Tibial nerve (tissue), 4 donors: ENCODE results near the gene ABCA4.

Source experiments
- EP300 ChIP-seq, 2 donors: sonication (generic); formaldehyde crosslinking; IDR thresholded peaks; one replicate each; pipeline ENCODE4 v1.6.1; 2017; ENCODE audit warnings: antibody characterized with exemption in 2 of 2, mild to moderate bottlenecking in 1 of 2
- POLR2A ChIP-seq, 2 donors: fragments of 450-650 bp; IDR thresholded peaks; one replicate each; pipeline ENCODE4 v1.6.1; 2017; ENCODE audit warnings: antibody characterized with exemption in 2 of 2, mild to moderate bottlenecking in 2 of 2, moderate library complexity in 2 of 2
- TF ChIP-seq, protein P1 (sequence below), 5 experiments: fragments of 200-600 bp in 3 of 5; fragments of 450-650 bp in 2 of 5; sonication (generic) in 3 of 5; IDR thresholded peaks; one replicate each; pipeline ENCODE4 v1.5.1; 2016 to 2019; ENCODE audit warnings: antibody characterized with exemption in 5 of 5, mild to moderate bottlenecking in 3 of 5, moderate library complexity in 2 of 5

- TF ChIP-seq, protein P1, sequence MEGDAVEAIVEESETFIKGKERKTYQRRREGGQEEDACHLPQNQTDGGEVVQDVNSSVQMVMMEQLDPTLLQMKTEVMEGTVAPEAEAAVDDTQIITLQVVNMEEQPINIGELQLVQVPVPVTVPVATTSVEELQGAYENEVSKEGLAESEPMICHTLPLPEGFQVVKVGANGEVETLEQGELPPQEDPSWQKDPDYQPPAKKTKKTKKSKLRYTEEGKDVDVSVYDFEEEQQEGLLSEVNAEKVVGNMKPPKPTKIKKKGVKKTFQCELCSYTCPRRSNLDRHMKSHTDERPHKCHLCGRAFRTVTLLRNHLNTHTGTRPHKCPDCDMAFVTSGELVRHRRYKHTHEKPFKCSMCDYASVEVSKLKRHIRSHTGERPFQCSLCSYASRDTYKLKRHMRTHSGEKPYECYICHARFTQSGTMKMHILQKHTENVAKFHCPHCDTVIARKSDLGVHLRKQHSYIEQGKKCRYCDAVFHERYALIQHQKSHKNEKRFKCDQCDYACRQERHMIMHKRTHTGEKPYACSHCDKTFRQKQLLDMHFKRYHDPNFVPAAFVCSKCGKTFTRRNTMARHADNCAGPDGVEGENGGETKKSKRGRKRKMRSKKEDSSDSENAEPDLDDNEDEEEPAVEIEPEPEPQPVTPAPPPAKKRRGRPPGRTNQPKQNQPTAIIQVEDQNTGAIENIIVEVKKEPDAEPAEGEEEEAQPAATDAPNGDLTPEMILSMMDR (IDR thresholded peaks at IDR 0.05) = no peak
- TF ChIP-seq POLR2A (IDR thresholded peaks at IDR 0.05) = no peak
- no peak for TF ChIP-seq EP300 (IDR thresholded peaks at IDR 0.05)
Measured at GRCh38 chr1:94043738-94044289, 77.1 kb downstream of the ABCA4 start.
